Stimulated activated CD8-positive, alpha-beta memory T cell treated with anti-CD3 and anti-CD28 coated beads, Interleukin-7, amount 100 ng/mL, for 1 hour (primary cell): Measurements from ENCODE around the gene SLC39A8.

Experiments
- DNase-seq, 2 donors: peaks; one replicate each; pipeline ENCODE4 v3.0.0-alpha.2; 2020; ENCODE audit warnings: low read depth in 2 of 2

Gene SLC39A8

GRCh38 chr4:102341201-102341600 lies 4.1 kb downstream of the SLC39A8 start:
- DNase-seq = no peak

- no peak for DNase-seq
Measured at GRCh38 chr4:102339018-102339417, 6.3 kb downstream of the SLC39A8 start.

- DNase-seq = no peak
Measured at GRCh38 chr4:102338405-102338804, 6.9 kb downstream of the SLC39A8 start.

GRCh38 chr4:102335616-102336015 lies 9.7 kb downstream of the SLC39A8 start:
- no peak for DNase-seq

- DNase-seq = no peak
Measured at GRCh38 chr4:102334624-102335023, 10.7 kb downstream of the SLC39A8 start.

GRCh38 chr4:102333787-102334186 lies 11.5 kb downstream of the SLC39A8 start:
- no peak for DNase-seq

GRCh38 chr4:102328045-102328444 lies 17.2 kb downstream of the SLC39A8 start:
- DNase-seq = no peak

GRCh38 chr4:102326951-102327350 lies 18.3 kb downstream of the SLC39A8 start:
- no peak for DNase-seq

GRCh38 chr4:102324730-102325129 lies 20.6 kb downstream of the SLC39A8 start:
- DNase-seq = no peak

GRCh38 chr4:102322736-102323135 lies 22.5 kb downstream of the SLC39A8 start:
- no peak for DNase-seq

GRCh38 chr4:102321260-102321995 lies 23.9 kb downstream of the SLC39A8 start:
- DNase-seq = no peak

GRCh38 chr4:102319594-102319993 lies 25.7 kb downstream of the SLC39A8 start:
- no peak for DNase-seq

GRCh38 chr4:102318526-102318925 lies 26.8 kb downstream of the SLC39A8 start:
- DNase-seq = no peak

- no peak for DNase-seq
Measured at GRCh38 chr4:102318105-102318504, 27.2 kb downstream of the SLC39A8 start.

- DNase-seq = no peak
Measured at GRCh38 chr4:102317459-102317858, 27.8 kb downstream of the SLC39A8 start.

GRCh38 chr4:102316585-102316984 lies 28.7 kb downstream of the SLC39A8 start:
- DNase-seq = no peak

GRCh38 chr4:102315532-102315931 lies 29.8 kb downstream of the SLC39A8 start:
- no peak for DNase-seq

GRCh38 chr4:102312417-102312816 lies 32.9 kb downstream of the SLC39A8 start:
- no peak for DNase-seq

- no peak for DNase-seq
Measured at GRCh38 chr4:102311912-102312311, 33.4 kb downstream of the SLC39A8 start.

- no peak for DNase-seq
Measured at GRCh38 chr4:102311407-102311806, 33.9 kb downstream of the SLC39A8 start.

GRCh38 chr4:102308032-102308799 lies 37.1 kb downstream of the SLC39A8 start:
- no peak for DNase-seq

GRCh38 chr4:102305666-102306065 lies 39.6 kb downstream of the SLC39A8 start:
- DNase-seq = no peak

- DNase-seq = no peak
Measured at GRCh38 chr4:102302762-102303161, 42.5 kb downstream of the SLC39A8 start.
